ENCODE measurements around the gene SLC22A7. TPM values are rescaled to one million over a fixed set of nuclear protein-coding genes. Genes with fewer than 3 reads are reported as not detected.

SLC22A7 gene
- total RNA-seq, 6 experiments from 2014 or later: 145 to 348 (median 185) TPM

DNA sequence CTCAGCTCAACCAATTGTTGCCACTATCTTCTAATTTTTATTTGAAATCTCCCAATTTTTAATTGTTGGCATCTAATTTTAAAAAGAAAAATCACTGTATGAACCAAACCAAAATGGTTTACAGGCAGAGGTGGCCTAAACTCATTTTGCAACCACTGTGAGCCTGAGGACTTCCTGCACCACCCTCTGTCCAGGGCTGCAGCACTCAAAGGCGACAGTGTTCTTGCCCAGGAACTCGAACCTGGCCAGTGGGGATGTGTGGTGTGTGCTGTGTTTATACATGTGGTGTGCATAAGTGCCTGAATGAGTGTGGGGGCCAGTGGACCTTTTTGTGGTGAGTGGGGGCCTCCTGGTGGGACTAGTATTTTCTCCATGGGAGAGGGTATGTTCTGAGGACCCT, 24.4 kb upstream of the SLC22A7 start:
- Histone ChIP-seq H3K27me3 (no peaks in the 10 kb centered on the region), H3K36me3 (no peaks in the 10 kb centered on the region), H3K27ac (no peak overlapping the region), H3K9me3 (no peaks in the 10 kb centered on the region), H3K4me1 (peaks cover 0 to 70% (median 20%) of the 10 kb centered on the region in 4 donors), H3K4me3 (peak overlapping the region in 1 of 3 donors; percentile 82)
- no peak for ATAC-seq
- 25% methylated on average over 2 of the region's 2 CpGs for WGBS (ENCODE audit: insufficient coverage, low coverage, low lambda C conversion rate, missing lambda C conversion rate)
- intact Hi-C loops (cut with DNase I): no loop called here
- no peak for TF ChIP-seq CTCF (IDR thresholded peaks at IDR 0.05)
- no peak for TF ChIP-seq POLR2A (IDR thresholded peaks at IDR 0.05)
- no peak for DNase-seq

GRCh38 chr6:43274127-43274915, 23.7 kb upstream of the SLC22A7 start:
- no peaks in the 10 kb centered on the region for H3K27me3 ChIP-seq
- no peak for ATAC-seq
- TF ChIP-seq POLR2A (IDR thresholded peaks at IDR 0.05) (no peak), CTCF (IDR thresholded peaks at IDR 0.05) (no peak)
- H3K4me3 ChIP-seq: peak overlapping the region; percentile 44 to 82 (median 69)
- H3K4me1 ChIP-seq: peaks cover 0 to 70% (median 23%) of the 10 kb centered on the region in 4 donors
- WGBS (ENCODE audit: insufficient coverage, low coverage, low lambda C conversion rate, missing lambda C conversion rate): 40% methylated on average over 4 of the region's 10 CpGs
- DNase-seq: no peak
- no peaks in the 10 kb centered on the region for H3K36me3 ChIP-seq
- intact Hi-C loops (cut with DNase I): no loop called here
- H3K27ac ChIP-seq: peak overlapping the region; percentile 76 to 86 (median 78)
- H3K9me3 ChIP-seq: no peaks in the 10 kb centered on the region

DNA sequence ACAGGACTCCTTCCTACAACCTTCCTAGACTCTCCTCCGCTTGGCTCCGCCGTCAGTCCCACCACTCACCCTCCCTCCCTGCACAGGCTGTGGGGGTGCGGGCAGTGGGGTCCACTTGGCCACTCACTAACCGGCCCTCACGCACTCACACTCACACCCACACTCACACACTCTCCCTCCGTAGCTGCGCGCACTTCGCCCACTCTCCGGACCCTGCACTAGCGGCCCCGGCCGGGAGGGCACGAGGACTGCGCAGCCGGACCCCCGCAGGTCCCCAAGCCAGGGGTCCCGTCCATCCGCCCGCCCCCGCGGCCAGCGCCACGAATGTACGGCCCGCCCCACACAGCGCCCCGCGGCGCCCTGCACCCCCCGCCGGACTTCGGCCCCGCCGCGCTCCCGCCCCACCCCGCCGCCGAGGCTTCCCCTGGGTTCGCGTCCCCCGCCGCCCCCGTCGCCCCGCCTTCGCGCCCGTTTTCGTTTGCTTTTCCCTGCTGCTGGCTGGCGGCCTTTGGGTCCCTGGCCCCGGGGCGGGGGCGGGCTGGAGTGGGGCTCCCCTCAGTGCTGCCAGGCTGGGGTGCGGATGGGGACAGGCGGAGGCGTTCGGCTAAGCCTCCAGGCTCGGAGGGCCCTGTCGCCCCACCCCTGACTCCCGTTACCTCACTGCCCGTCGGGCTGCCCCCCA, 23.0 kb upstream of the SLC22A7 start:
- peak overlapping the region; percentile 76 to 86 (median 78) for H3K27ac ChIP-seq
- H3K9me3 ChIP-seq: no peaks in the 10 kb centered on the region
- H3K4me1 ChIP-seq: peaks cover 0 to 64% (median 23%) of the 10 kb centered on the region in 4 donors
- intact Hi-C loops (cut with DNase I): no loop called here
- H3K27me3 ChIP-seq: no peaks in the 10 kb centered on the region
- peak overlapping the region; percentile 44 to 82 (median 69) for H3K4me3 ChIP-seq
- DNase-seq (peak; percentile 89 to 95 (median 92)), ATAC-seq (peak; percentile 34 to 60 (median 56))
- 4% methylated on average over 5 of the region's 65 CpGs for WGBS (ENCODE audit: insufficient coverage, low coverage, low lambda C conversion rate, missing lambda C conversion rate)
- no peak for TF ChIP-seq CTCF (IDR thresholded peaks at IDR 0.05)
- peak; percentile 64 for TF ChIP-seq POLR2A (IDR thresholded peaks at IDR 0.05)
- no peaks in the 10 kb centered on the region for H3K36me3 ChIP-seq

DNA sequence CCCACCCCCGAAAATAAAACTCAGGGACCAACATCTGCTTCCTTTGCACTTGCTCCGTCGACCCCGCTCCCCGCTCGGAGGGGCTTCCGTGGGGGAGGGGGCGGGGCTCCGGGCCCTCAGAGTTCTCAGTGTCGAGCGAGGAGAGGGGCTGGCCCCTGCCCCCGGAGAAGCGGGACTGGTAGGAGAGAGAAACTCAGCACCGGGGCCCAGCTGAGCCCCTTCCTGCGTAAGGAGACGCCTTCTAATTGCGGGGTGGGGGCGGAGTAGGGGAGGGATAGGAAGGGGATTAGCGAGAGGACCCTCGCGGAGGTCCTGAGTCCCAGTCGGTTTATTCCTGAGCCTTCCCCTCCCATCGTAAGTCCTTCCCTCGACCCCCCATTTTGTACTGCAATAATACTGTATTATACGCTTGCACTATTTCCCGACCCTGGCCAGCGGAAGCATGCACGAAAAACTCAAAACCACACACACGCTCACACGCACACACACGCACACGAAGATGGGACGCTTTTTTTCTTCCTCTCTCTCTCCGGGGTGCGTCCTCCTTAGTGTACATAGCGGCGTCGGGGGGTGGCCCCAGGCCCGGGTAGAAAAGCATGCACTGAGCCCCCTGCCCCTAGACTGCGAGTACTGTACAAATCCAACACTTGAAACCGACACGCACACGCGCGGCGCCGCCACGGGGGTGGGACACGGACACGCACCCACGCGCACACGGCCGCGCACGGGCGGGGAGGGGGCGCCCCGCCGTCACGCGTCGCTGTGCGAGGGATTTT, 22.1 kb upstream of the SLC22A7 start:
- H3K36me3 ChIP-seq: no peaks in the 10 kb centered on the region
- peaks cover 0 to 57% (median 22%) of the 10 kb centered on the region in 4 donors for H3K4me1 ChIP-seq
- H3K4me3 ChIP-seq: peak overlapping the region; percentile 31 to 82 (median 69)
- no peak for ATAC-seq
- intact Hi-C loops (cut with DNase I): no loop called here
- no peaks in the 10 kb centered on the region for H3K27me3 ChIP-seq
- no peak for DNase-seq
- TF ChIP-seq CTCF (IDR thresholded peaks at IDR 0.05) (no peak), POLR2A (IDR thresholded peaks at IDR 0.05) (no peak)
- WGBS (ENCODE audit: insufficient coverage, low coverage, low lambda C conversion rate, missing lambda C conversion rate): 1% methylated on average over 23 of the region's 64 CpGs
- H3K27ac ChIP-seq: peak overlapping the region; percentile 66 to 78 (median 71)
- no peaks in the 10 kb centered on the region for H3K9me3 ChIP-seq

Data from right lobe of liver (tissue), 6 donors.